Nephron (organoid): ENCODE measurements around the gene PUSL1.

Source experiments
- H3K27ac Mint-ChIP-seq, 3 experiments: 2 replicates each; pipeline ENCODE4 v1.8.0; 2020; ENCODE audit warnings: mixed read lengths in 3 of 3, mild to moderate bottlenecking in 2 of 3, moderate library complexity in 1 of 3
- H3K27me3 Mint-ChIP-seq: 2 replicates; pipeline ENCODE4 v1.8.0; 2021; ENCODE audit warnings: low read depth, mild to moderate bottlenecking, moderate library complexity, mixed read lengths
- H3K36me3 Mint-ChIP-seq: 2 replicates; pipeline ENCODE4 v1.8.0; 2020; ENCODE audit warnings: low read depth, mixed read lengths
- H3K4me1 Mint-ChIP-seq: 2 replicates; pipeline ENCODE4 v1.8.0; 2020; ENCODE audit warnings: mixed read lengths
- H3K4me3 Mint-ChIP-seq, 3 experiments: 2 replicates each; pipeline ENCODE4 v1.8.0; 2020; ENCODE audit warnings: mild to moderate bottlenecking in 3 of 3, mixed read lengths in 3 of 3, moderate library complexity in 2 of 3
- H3K9me3 Mint-ChIP-seq: 2 replicates; pipeline ENCODE4 v1.8.0; 2020; ENCODE audit warnings: mixed read lengths
- TF ChIP-seq, protein P1 (sequence below), 3 experiments: fragments of 200-600 bp; sonication (generic); IDR thresholded peaks; one replicate each; pipeline ENCODE4 v1.5.0; 2021; ENCODE audit warnings: antibody characterized with exemption in 3 of 3; ENCODE audit not compliant: unreplicated experiment in 3 of 3

The PUSL1 gene, protein sequence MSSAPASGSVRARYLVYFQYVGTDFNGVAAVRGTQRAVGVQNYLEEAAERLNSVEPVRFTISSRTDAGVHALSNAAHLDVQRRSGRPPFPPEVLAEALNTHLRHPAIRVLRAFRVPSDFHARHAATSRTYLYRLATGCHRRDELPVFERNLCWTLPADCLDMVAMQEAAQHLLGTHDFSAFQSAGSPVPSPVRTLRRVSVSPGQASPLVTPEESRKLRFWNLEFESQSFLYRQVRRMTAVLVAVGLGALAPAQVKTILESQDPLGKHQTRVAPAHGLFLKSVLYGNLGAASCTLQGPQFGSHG

DNA sequence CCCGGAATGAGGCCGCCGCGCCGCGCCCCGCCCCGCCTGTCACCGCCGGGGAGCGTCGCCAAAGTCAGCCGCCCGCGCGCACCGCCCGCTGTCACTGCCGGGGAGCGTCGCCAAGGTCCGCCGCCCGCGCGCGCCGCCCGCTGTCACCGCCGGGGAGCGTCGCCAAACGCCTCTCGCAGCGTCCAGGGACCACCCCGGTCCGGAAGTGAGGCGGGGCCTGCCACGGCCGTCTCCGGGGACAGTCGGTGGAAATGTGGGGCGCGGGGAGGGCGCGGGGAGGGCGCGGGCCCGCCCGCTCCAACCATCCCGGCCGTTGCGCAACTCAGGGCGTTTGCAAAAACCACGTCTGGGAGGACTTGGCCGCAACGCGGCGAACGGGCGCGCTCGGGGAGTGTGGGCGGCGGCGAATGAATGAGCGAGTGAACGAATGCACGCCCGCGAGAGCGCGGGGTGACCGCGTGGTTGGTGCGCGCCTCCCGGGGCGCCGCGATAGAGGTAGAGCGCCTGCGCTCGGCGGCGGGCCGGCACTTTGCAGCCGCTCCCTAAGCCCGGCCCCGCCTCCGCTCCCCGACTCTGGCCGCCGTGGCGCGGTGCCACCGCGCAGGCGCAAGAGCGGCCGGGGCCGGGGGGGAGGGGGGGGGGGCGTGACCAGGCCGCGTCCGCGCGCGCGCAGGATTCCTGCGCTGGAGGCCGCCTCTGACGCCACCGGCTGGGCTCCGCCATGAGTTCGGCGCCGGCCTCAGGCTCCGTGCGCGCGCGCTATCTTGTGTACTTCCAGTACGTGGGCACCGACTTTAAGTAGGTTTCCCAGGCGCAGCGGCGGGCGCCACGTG is at the start of gene PUSL1, which contains the start of gene ACAP3:
Gene PUSL1 (plus strand): TSS at position 675 of the 833 bp plus-strand sequence. CDS start 47 bp downstream, at position 722.
Gene ACAP3 (minus strand): TSS at position 8 of the 833 bp plus-strand sequence. CDS start 115 bp downstream, outside the sequence.
- H3K27me3 Mint-ChIP-seq: no peaks in the 10 kb centered on the region
- H3K27ac Mint-ChIP-seq: peak within 1 kb of the TSS; percentile 51 to 81 (median 72)
- TF ChIP-seq, protein P1, sequence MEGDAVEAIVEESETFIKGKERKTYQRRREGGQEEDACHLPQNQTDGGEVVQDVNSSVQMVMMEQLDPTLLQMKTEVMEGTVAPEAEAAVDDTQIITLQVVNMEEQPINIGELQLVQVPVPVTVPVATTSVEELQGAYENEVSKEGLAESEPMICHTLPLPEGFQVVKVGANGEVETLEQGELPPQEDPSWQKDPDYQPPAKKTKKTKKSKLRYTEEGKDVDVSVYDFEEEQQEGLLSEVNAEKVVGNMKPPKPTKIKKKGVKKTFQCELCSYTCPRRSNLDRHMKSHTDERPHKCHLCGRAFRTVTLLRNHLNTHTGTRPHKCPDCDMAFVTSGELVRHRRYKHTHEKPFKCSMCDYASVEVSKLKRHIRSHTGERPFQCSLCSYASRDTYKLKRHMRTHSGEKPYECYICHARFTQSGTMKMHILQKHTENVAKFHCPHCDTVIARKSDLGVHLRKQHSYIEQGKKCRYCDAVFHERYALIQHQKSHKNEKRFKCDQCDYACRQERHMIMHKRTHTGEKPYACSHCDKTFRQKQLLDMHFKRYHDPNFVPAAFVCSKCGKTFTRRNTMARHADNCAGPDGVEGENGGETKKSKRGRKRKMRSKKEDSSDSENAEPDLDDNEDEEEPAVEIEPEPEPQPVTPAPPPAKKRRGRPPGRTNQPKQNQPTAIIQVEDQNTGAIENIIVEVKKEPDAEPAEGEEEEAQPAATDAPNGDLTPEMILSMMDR (IDR thresholded peaks at IDR 0.05; ENCODE audit: unreplicated experiment in 3 of 3): no peak

DNA sequence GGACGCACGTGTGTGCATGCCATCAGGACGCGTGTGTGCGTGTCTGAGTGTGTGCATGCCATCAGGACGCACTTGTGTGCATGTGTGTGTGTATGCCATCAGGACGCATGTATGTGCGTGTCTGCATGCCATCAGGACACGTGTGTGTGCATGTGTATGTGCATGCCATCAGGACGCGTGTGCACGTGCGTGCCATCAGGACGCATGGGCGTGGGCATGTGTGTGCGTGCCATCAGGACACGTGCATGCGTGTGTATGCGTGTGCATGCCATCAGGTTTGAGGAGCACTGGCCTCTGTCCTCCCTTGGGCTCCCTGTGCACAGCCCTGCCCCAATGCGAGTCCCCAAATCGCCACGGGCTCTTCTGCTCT is 49.3 kb upstream of the PUSL1 start:
- no peak overlapping the region for H3K4me3 Mint-ChIP-seq
- H3K27ac Mint-ChIP-seq: no peak overlapping the region
- no peaks in the 10 kb centered on the region for H3K9me3 Mint-ChIP-seq
- H3K4me1 Mint-ChIP-seq: no peaks in the 10 kb centered on the region
- peaks cover 48% of the 10 kb centered on the region for H3K36me3 Mint-ChIP-seq
- TF ChIP-seq, protein P1 (IDR thresholded peaks at IDR 0.05; ENCODE audit: unreplicated experiment in 3 of 3): no peak
- H3K27me3 Mint-ChIP-seq: no peaks in the 10 kb centered on the region

More for the DNA sequence above, at the start of gene PUSL1, which contains the start of gene ACAP3:
- Mint-ChIP-seq H3K9me3 (no peaks in the 10 kb centered on the region), H3K4me1 (peaks cover 22% of the 10 kb centered on the region), H3K4me3 (peak within 1 kb of the TSS; percentile 89 to 92 (median 90)), H3K36me3 (no peaks in the 10 kb centered on the region)

DNA sequence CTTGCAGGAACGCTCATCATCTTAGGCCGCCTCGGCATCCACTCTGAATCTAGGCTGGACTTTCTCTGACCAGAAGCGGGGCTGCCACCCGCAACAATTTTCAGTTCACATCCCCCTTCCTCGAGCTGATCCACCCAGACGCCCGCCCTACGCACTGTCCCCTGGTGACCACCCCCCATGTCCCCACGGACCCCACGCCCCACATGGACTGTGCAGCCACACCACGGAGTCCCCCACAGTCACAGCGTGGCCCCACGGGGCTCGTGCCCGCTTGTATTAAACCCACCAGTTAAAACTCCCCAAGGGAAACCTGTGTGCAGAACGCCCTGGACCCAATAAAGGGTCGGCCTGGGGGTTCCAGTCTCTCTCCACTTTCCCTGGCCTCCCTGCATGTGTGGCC is 48.9 kb upstream of the PUSL1 start:
- Mint-ChIP-seq H3K4me1 (no peaks in the 10 kb centered on the region), H3K27ac (no peak overlapping the region), H3K4me3 (no peak overlapping the region), H3K27me3 (no peaks in the 10 kb centered on the region), H3K36me3 (peaks cover 48% of the 10 kb centered on the region), H3K9me3 (no peaks in the 10 kb centered on the region)
- TF ChIP-seq, protein P1 (IDR thresholded peaks at IDR 0.05; ENCODE audit: unreplicated experiment in 3 of 3): no peak

DNA sequence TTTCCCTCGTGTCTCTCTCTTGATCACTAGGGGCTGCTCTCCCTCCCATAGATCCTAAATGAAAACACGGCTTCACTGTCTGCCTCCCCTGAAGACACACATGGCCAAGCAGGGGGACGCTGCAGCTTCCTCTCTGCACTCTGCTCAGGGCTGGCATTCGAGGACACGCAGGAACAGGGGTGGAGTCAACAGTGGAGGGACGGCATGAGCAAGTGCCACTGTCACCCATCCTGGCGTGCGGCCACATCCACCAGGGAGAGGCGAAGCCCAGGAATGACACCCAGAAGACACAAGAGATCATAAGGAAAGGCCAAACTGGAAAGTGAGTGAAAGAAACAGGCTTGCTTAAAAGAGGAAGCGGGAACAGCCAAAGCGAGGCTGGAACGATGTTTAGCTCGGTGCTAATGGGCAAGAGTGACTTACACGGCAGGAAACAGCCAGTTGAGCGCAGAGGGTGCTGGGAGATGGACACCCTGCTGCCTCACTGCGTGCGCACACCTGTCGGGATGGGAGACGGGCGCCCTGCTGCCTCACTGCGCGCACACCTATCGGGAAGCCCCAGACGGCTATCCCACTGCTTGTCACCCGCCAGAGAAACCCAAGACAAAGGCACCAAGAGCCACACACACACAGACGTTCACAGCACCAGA is 48.3 kb upstream of the PUSL1 start:
- H3K27me3 Mint-ChIP-seq: no peaks in the 10 kb centered on the region
- H3K27ac Mint-ChIP-seq: no peak overlapping the region
- no peak overlapping the region for H3K4me3 Mint-ChIP-seq
- no peaks in the 10 kb centered on the region for H3K4me1 Mint-ChIP-seq
- TF ChIP-seq, protein P1 (IDR thresholded peaks at IDR 0.05; ENCODE audit: unreplicated experiment in 3 of 3): no peak
- H3K9me3 Mint-ChIP-seq: no peaks in the 10 kb centered on the region
- H3K36me3 Mint-ChIP-seq: peaks cover 48% of the 10 kb centered on the region

DNA sequence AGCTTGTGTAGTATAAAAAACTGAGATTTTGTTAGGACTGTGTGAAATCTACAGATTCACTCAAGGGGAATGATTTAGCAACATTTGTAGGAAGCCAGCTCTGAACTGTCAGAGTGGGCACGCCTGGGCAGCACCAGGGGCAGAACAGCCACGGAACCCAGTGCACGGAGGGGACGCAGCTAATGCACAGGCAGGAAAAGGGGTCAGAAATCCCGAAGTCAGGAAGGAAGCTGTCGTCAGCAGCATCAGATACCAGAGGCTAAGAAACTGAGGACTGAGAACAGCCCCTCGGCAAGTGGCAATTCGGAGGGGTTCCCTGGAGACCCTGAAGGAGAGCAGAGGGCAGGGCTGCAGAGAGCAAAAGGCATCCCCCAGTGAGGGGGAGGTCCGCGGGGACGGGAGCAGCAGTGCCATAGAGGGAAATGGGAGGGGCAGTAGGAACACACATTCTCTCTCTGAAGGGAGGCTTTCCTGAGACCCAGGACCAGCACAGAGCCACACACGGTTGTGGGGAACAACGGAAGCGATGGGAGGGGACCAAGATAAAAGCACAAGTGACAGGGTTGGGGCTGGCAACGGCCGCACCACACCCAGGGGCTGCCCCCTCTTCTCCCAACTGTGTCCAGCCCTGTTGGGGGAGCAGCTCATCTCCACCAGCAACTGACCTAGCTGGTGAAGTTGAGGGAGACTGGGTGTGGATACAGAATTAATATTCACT is 47.4 kb upstream of the PUSL1 start:
- Mint-ChIP-seq H3K27me3 (no peaks in the 10 kb centered on the region), H3K4me1 (peaks cover 5% of the 10 kb centered on the region), H3K27ac (no peak overlapping the region), H3K4me3 (no peak overlapping the region), H3K36me3 (peaks cover 54% of the 10 kb centered on the region), H3K9me3 (no peaks in the 10 kb centered on the region)
- TF ChIP-seq, protein P1 (IDR thresholded peaks at IDR 0.05; ENCODE audit: unreplicated experiment in 3 of 3): no peak
